ENCODE data around the gene GEMIN2. TPM values are rescaled to one million over a fixed set of nuclear protein-coding genes. Genes with fewer than 3 reads are reported as not detected.
"Not testable (repeated sequence)": the region's sequence is repeated elsewhere in the genome, so short reads cannot be mapped to it uniquely, and the experiment has no call there.

GEMIN2 gene
- polyA plus RNA-seq (2013, experiment 1 of 2; ENCODE audit: insufficient read length) = 15.4 TPM
- 13.2 TPM for polyA plus RNA-seq (2013, experiment 2 of 2; ENCODE audit: insufficient read length)

- DNase-seq = peak; percentile 94
Observed at GRCh38 chr14:39114073-39114838, at the start of gene GEMIN2. Gene GEMIN2, plus strand, starts transcription at chr14:39114323. Its CDS starts 16 bp downstream, at chr14:39114339.

- DNase-seq = not testable (repeated sequence)
Observed at GRCh38 chr14:39069169-39069805, 44.8 kb upstream of the GEMIN2 start.

- DNase-seq = no peak
Observed at GRCh38 chr14:39069923-39070322, 44.2 kb upstream of the GEMIN2 start.

- no peak for DNase-seq
Observed at GRCh38 chr14:39071096-39071495, 43.0 kb upstream of the GEMIN2 start.

- DNase-seq = no peak
Observed at GRCh38 chr14:39080886-39081285, 33.2 kb upstream of the GEMIN2 start.

- DNase-seq = no peak
Observed at GRCh38 chr14:39083127-39083526, 31.0 kb upstream of the GEMIN2 start.

GRCh38 chr14:39085933-39086332 lies 28.2 kb upstream of the GEMIN2 start:
- peak; percentile 34 for DNase-seq

GRCh38 chr14:39087493-39087892 lies 26.6 kb upstream of the GEMIN2 start:
- DNase-seq = no peak

GRCh38 chr14:39090548-39091111 lies 23.5 kb upstream of the GEMIN2 start:
- DNase-seq = no peak

- no peak for DNase-seq
Observed at GRCh38 chr14:39091716-39092115, 22.4 kb upstream of the GEMIN2 start.

- no peak for DNase-seq
Observed at GRCh38 chr14:39094515-39094914, 19.6 kb upstream of the GEMIN2 start.

- no peak for DNase-seq
Observed at GRCh38 chr14:39097159-39097558, 17.0 kb upstream of the GEMIN2 start.

GRCh38 chr14:39099215-39099614 lies 14.9 kb upstream of the GEMIN2 start:
- not testable (repeated sequence) for DNase-seq

GRCh38 chr14:39099748-39100147 lies 14.4 kb upstream of the GEMIN2 start:
- DNase-seq = no peak

- DNase-seq = peak; percentile 36
Observed at GRCh38 chr14:39102265-39102968, 11.7 kb upstream of the GEMIN2 start.

- peak; percentile 88 for DNase-seq
Observed at GRCh38 chr14:39102969-39103957, 10.9 kb upstream of the GEMIN2 start, which contains the start of gene SEC23A. Gene SEC23A, minus strand, starts transcription at chr14:39103235. Its CDS starts 7,117 bp downstream, at chr14:39096118.

- not testable (repeated sequence) for DNase-seq
Observed at GRCh38 chr14:39104078-39104801, 9.9 kb upstream of the GEMIN2 start.

- peak; percentile 38 for DNase-seq
Observed at GRCh38 chr14:39107591-39107996, 6.5 kb upstream of the GEMIN2 start.

- DNase-seq = no peak
Observed at GRCh38 chr14:39108791-39109190, 5.3 kb upstream of the GEMIN2 start.

GRCh38 chr14:39109893-39110715 lies 4.0 kb upstream of the GEMIN2 start:
- no peak for DNase-seq

Data from fibroblast of skin of abdomen (primary cell).